K562 (cell line): ENCODE results near the gene MACROD2. TPM values are rescaled to one million over a fixed set of nuclear protein-coding genes. Genes with fewer than 3 reads are reported as not detected.

Experiments
- ATAC-seq: fragments of 200-7000 bp; cut with Tn5 transposase; 3 replicates; pipeline ENCODE4 v1.9.1; 2020; ENCODE audit warnings: moderate library complexity
- BruUV-seq: library from RNA; stranded (reverse); fragments of 400-500 nt; replicated peaks from 2 replicates; lab custom pipeline; 2021; lab: Mats Ljungman, UMichigan
- CTCF ChIA-PET: fragments of 300-600 bp; formaldehyde crosslinking; extraction: SDS; loops from one replicate; lab custom pipeline; 2021; ENCODE audit warnings: low intra/inter-chr PET ratio; lab: Yijun Ruan, JAX
- POLR2A ChIA-PET: fragments of 300-600, 350-650 bp; sonication (Branson Sonifier 250); formaldehyde crosslinking; extraction: SDS; loops from one replicate; lab custom pipeline; 2021; ENCODE audit warnings: antibody characterized with exemption, inconsistent platforms; lab: Yijun Ruan, JAX
- DNase-seq, 4 experiments: peaks; one replicate each; pipeline versions ENCODE4 v3.0.0 to v3.0.0-alpha.2; 2011 to 2018; ENCODE audit warnings: low spot score in 3 of 4, mixed read lengths in 3 of 4; ENCODE audit errors: extremely low read depth in 1 of 4
- FAIRE-seq: peaks from 2 replicates; lab custom pipeline; 2011; peaks lifted over from hg19 to GRCh38; lab: Jason Lieb, UNC
- H2AFZ ChIP-seq: 2 replicates; pipeline ENCODE4 v1.6.0; 2011; ENCODE audit warnings: low read depth, low read length, control low read depth, inconsistent platforms
- H3K27ac ChIP-seq: fragments of 200-600 bp; 3 replicates; pipeline ENCODE4 v1.8.0; 2011; ENCODE audit warnings: low read depth, mild to moderate bottlenecking, control low read depth, inconsistent platforms, low read length, moderate library complexity, mixed read lengths; ENCODE audit errors: extremely low read depth
- H3K27me3 ChIP-seq, 2 experiments: fragments of 300-600 bp in 1 of 2; 2 replicates in 1 of 2; 3 replicates in 1 of 2; pipeline versions ENCODE4 v1.6.0 to v1.8.0; 2011; ENCODE audit warnings: inconsistent platforms in 2 of 2, low read length in 2 of 2, mild to moderate bottlenecking in 1 of 2, mixed read lengths in 1 of 2, moderate library complexity in 1 of 2; ENCODE audit not compliant: control insufficient read depth in 2 of 2, insufficient read depth in 2 of 2
- H3K36me3 ChIP-seq: fragments of 300-600 bp; 3 replicates; pipeline ENCODE4 v1.8.0; 2011; ENCODE audit warnings: mild to moderate bottlenecking, low read length, inconsistent platforms; ENCODE audit not compliant: control insufficient read depth, insufficient read depth
- H3K4me1 ChIP-seq, 2 experiments: fragments of 200-600 bp in 1 of 2; replicated peaks in 1 of 2; 2 replicates in 1 of 2; 3 replicates in 1 of 2; pipeline versions ENCODE4 v1.5.1 to v1.8.0; 2011; ENCODE audit warnings: inconsistent platforms in 2 of 2, low read length in 2 of 2, mild to moderate bottlenecking in 1 of 2, mixed read lengths in 1 of 2, moderate library complexity in 1 of 2; ENCODE audit not compliant: control insufficient read depth in 2 of 2, insufficient read depth in 2 of 2
- H3K4me2 ChIP-seq: 2 replicates; pipeline ENCODE4 v1.6.1; 2011; ENCODE audit warnings: low read length, control low read depth, inconsistent platforms, mixed read lengths; ENCODE audit not compliant: insufficient read depth
- H3K4me3 ChIP-seq: fragments of 200-600 bp; sonication (generic), shearing (Covaris generic); 2 replicates; pipeline ENCODE4 v1.5.1; 2016; ENCODE audit warnings: control low read depth, inconsistent platforms
- H3K79me2 ChIP-seq: fragments of 200-600 bp; 3 replicates; pipeline ENCODE4 v1.8.0; 2011; ENCODE audit warnings: low read length, inconsistent platforms; ENCODE audit not compliant: control insufficient read depth, insufficient read depth
- H3K9ac ChIP-seq, 2 experiments: 2 replicates each; pipeline versions ENCODE4 v1.6.0 to v1.6.1; 2011; ENCODE audit warnings: low read depth in 2 of 2, low read length in 2 of 2, control low read depth in 1 of 2, inconsistent platforms in 1 of 2, mild to moderate bottlenecking in 1 of 2, mixed read lengths in 1 of 2; ENCODE audit not compliant: insufficient read depth in 1 of 2
- H3K9me1 ChIP-seq: one replicate; pipeline ENCODE4 v1.6.0; 2011; ENCODE audit warnings: inconsistent platforms, mild to moderate bottlenecking, low read length, moderate library complexity; ENCODE audit not compliant: control insufficient read depth, insufficient read depth
- H3K9me3 ChIP-seq: replicated peaks from 2 replicates; pipeline ENCODE4 v1.5.1; 2011; ENCODE audit warnings: low read depth, low read length, inconsistent platforms; ENCODE audit not compliant: control insufficient read depth, insufficient read depth
- H4K20me1 ChIP-seq: replicated peaks from 2 replicates; pipeline ENCODE4 v1.6.1; 2011; ENCODE audit warnings: low read length, inconsistent platforms, mixed read lengths; ENCODE audit not compliant: control insufficient read depth, insufficient read depth
- CC2D1A ChIP-seq: fragments of 450-650 bp; IDR thresholded peaks from 2 replicates; pipeline ENCODE4 v1.6.1; 2017; ENCODE audit warnings: mild to moderate bottlenecking
- CCNT2 ChIP-seq: IDR thresholded peaks from 2 replicates; pipeline ENCODE4 v1.6.1; 2011; ENCODE audit warnings: borderline replicate concordance, low read depth, mild to moderate bottlenecking, moderate library complexity, mixed read lengths, low read length; ENCODE audit not compliant: insufficient read length; ENCODE audit errors: extremely low read depth
- GABPA ChIP-seq: fragments of 200-800 bp; sonication (Bioruptor generic); conservative IDR thresholded peaks from 2 replicates; pipeline ENCODE4 v1.6.1; 2016; ENCODE audit warnings: low read depth, missing genetic modification characterization, missing compliant biosample characterization
- HDGF ChIP-seq: fragments of 450-650 bp; IDR thresholded peaks from 2 replicates; pipeline ENCODE4 v1.6.1; 2016
- HINFP ChIP-seq: fragments of 450-650 bp; conservative IDR thresholded peaks from 2 replicates; pipeline ENCODE4 v1.6.1; 2016; ENCODE audit warnings: missing genetic modification characterization, low read depth, mild to moderate bottlenecking, control low read depth, missing compliant biosample characterization
- MAX ChIP-seq: sonication (generic); formaldehyde crosslinking; IDR thresholded peaks from 2 replicates; pipeline ENCODE4 v1.9.0; 2022; ENCODE audit warnings: mild to moderate bottlenecking, missing genetic modification reagents
- MBD2 ChIP-seq: sonication (generic); IDR thresholded peaks from 2 replicates; pipeline ENCODE4 v1.6.1; 2016; ENCODE audit warnings: low read depth, borderline replicate concordance
- NFATC3 ChIP-seq: fragments of 450-650 bp; IDR thresholded peaks from 2 replicates; pipeline ENCODE4 v1.6.1; 2017; ENCODE audit warnings: mild to moderate bottlenecking
- RBM15 ChIP-seq: fragments of 200-400 bp; formaldehyde crosslinking; IDR thresholded peaks from 2 replicates; pipeline ENCODE4 v1.6.1; 2018; ENCODE audit warnings: mild to moderate bottlenecking, low read length, moderate library complexity; ENCODE audit not compliant: insufficient read depth
- SMARCA5 ChIP-seq: fragments of 450-650 bp; IDR thresholded peaks from 2 replicates; pipeline ENCODE4 v1.6.1; 2016
- SRSF9 ChIP-seq: fragments of 200-400 bp; formaldehyde crosslinking; IDR thresholded peaks from 2 replicates; pipeline ENCODE4 v1.6.1; 2017; ENCODE audit warnings: low read depth, low read length, borderline replicate concordance
- STAT6 ChIP-seq: sonication (generic); formaldehyde crosslinking; IDR thresholded peaks from 2 replicates; pipeline ENCODE4 v1.8.1; 2023; ENCODE audit warnings: mild to moderate bottlenecking, missing genetic modification reagents
- ZBTB11 ChIP-seq, 3 experiments: fragments of 200-800 bp in 1 of 3; fragments of 250-450 bp in 1 of 3; fragments of 450-650 bp in 1 of 3; sonication (Bioruptor Pico) in 1 of 3; sonication (Bioruptor generic) in 1 of 3; formaldehyde crosslinking in 1 of 3; IDR thresholded peaks; 2 replicates each; pipeline versions ENCODE4 v1.6.1 to v1.8.0; 2016 to 2022; ENCODE audit warnings: mild to moderate bottlenecking in 2 of 3, missing genetic modification characterization in 2 of 3, missing compliant biosample characterization in 1 of 3, moderate library complexity in 1 of 3
- ZNF23 ChIP-seq: fragments of 250-450 bp; sonication (Bioruptor Pico); IDR thresholded peaks from 2 replicates; pipeline ENCODE4 v1.4.0; 2020; ENCODE audit warnings: mild to moderate bottlenecking
- ZNF263 ChIP-seq: sonication (generic); formaldehyde crosslinking; IDR thresholded peaks from 2 replicates; pipeline ENCODE4 v1.8.0; 2022; ENCODE audit warnings: mild to moderate bottlenecking, missing genetic modification reagents, borderline replicate concordance
- ZNF707 ChIP-seq: fragments of 250-450 bp; sonication (Bioruptor Pico); conservative IDR thresholded peaks from 2 replicates; pipeline ENCODE4 v1.8.0; 2022; ENCODE audit warnings: inconsistent platforms, mild to moderate bottlenecking, moderate library complexity
- WGBS: fragments of 100-300 bp; shearing (Covaris generic); methylation state at CpG from one replicate; pipeline ENCODE4 v1.1.6; 2016; ENCODE audit warnings: low coverage, mixed read lengths; ENCODE audit not compliant: insufficient coverage; ENCODE audit errors: missing lambda C conversion rate; 5-methylcytosine and 5-hydroxymethylcytosine counted together
- in situ Hi-C: fragments of 300-500 bp; cut with MboI; formaldehyde crosslinking; loops from 4 replicates; pipeline ENCODE4 v1.15.0; 2018; ENCODE audit warnings: inconsistent platforms, mixed read lengths
- intact Hi-C: fragments of 100-400 bp; cut with micrococcal nuclease; formaldehyde crosslinking; loops from 2 replicates; pipeline ENCODE4 v1.14.2; 2022
- polyA plus RNA-seq, 8 experiments: library from polyadenylated mRNA; depleted of rRNA in 4 of 8; stranded (reverse) in 5 of 8; unstranded in 3 of 8; fragments of >200 nt; fragmentation: Nextera tagmentation in 2 of 8; fragmentation: Illumina TruSeq in 1 of 8; extraction: Ambion mirVana in 2 of 8; extraction: Trizol in 1 of 8; gene quantifications; 2 replicates each; pipeline versions ENCODE4 v1.2.1 to v1.2.3, GENCODE V29; 2011 to 2014; ENCODE audit warnings: inconsistent platforms in 1 of 8, missing spikeins in 1 of 8
- total RNA-seq, 7 experiments: library from RNA; depleted of rRNA in 6 of 7; stranded (reverse); fragments of >200 nt in 6 of 7; fragmentation: Illumina TruSeq in 2 of 7; extraction: Trizol in 2 of 7; gene quantifications; 2 replicates each; pipeline versions ENCODE4 v1.2.1 to v1.2.3, GENCODE V29; 2011 to 2021; ENCODE audit warnings: low replicate concordance in 1 of 7

The MACROD2 gene
- total and polyA plus RNA-seq, 9 of the 15 experiments (the other 6 are each of a cell fraction or from before 2014, with no cell fraction given) = not detected

- DNase-seq = no peak
- WGBS = 0% methylated on average over 2 of the region's 2 CpGs
- intact Hi-C loops = no loop called here
- no peaks in the 10 kb centered on the region for H3K36me3 ChIP-seq
- POLR2A ChIA-PET = no interaction called here
- H2AFZ ChIP-seq = no peak overlapping the region
- no peak overlapping the region for H3K4me2 ChIP-seq
- no peaks in the 10 kb centered on the region for H3K4me1 ChIP-seq
- H3K9ac ChIP-seq = no peak overlapping the region
- H3K27ac ChIP-seq = no peak overlapping the region
- no peak for FAIRE-seq
- H3K4me3 ChIP-seq = no peak overlapping the region
- no peak for ATAC-seq
- no peaks in the 10 kb centered on the region for H3K9me1 ChIP-seq
- H3K9me3 ChIP-seq = no peaks in the 10 kb centered on the region
- no peaks in the 10 kb centered on the region for H3K79me2 ChIP-seq
- no TSS peak for BruUV-seq
- in situ Hi-C loops = no loop called here
- CTCF ChIA-PET = no interaction called here
- H4K20me1 ChIP-seq = no peaks in the 10 kb centered on the region
- no peaks in the 10 kb centered on the region for H3K27me3 ChIP-seq
- TF ChIP-seq MAX (CRISPR knock-in tag) (no peak), SRSF9 (no peak), ZNF707 (CRISPR knock-in tag) (no peak), CC2D1A (no peak), ZBTB11 (CRISPR knock-in tag; IDR thresholded peaks at IDR 0.05) (no peak), STAT6 (CRISPR knock-in tag) (no peak), NFATC3 (no peak), SMARCA5 (no peak), CCNT2 (no peak), HDGF (no peak), ZNF263 (CRISPR knock-in tag) (no peak), ZNF23 (CRISPR knock-in tag) (no peak), MBD2 (no peak), RBM15 (no peak), HINFP (no peak), GABPA (tag) (no peak)
Measured at GRCh38 chr20:15814911-15815310, 1819.6 kb downstream of the MACROD2 start.
